Activated CD4-positive, CD25-positive, alpha-beta regulatory T cell treated with anti-CD3 and anti-CD28 coated beads, Interleukin-2, amount 50 U/mL, for 72 hours (primary cell): ENCODE measurements around the gene ZSWIM6.

Experiments used
- DNase-seq: peaks from one replicate; pipeline ENCODE4 v3.0.0; 2021

The ZSWIM6 gene

DNA sequence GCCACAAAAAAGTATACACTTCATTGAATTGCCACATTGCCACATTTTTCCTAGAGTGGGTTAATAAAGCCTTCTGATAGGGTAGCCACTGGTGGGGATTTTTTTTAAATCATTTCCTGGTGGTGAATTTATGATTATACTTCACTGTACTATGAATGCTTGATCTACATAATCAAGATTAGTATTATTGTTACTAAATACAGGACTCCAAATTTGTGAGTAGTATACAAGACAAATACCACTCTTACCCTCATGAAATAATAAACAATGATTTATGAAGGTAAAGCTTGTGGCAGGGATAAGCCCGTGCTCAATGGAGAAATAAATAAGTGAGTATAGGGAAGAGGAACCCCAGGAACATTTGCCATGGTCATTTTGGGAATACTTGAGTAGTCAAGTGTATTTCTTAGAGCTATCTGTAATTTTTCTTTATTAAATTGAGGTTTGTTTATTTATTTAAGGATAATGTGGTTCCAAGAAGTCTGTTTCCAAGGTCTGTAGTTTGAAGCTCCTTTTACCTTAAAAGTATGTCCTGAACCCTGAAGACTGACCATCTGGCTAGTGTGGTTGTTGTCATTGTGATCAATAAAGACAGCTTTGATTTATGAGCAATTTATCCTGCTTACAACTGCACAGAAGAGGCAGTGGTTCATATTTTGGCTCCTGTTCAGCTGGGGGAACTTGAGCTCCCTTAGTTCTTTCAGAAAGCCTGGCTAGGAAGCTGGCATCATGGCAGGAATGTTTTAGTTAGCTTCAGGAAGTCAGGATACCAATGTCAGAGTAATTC, 118.6 kb downstream of the ZSWIM6 start:
- no peak for DNase-seq

DNA sequence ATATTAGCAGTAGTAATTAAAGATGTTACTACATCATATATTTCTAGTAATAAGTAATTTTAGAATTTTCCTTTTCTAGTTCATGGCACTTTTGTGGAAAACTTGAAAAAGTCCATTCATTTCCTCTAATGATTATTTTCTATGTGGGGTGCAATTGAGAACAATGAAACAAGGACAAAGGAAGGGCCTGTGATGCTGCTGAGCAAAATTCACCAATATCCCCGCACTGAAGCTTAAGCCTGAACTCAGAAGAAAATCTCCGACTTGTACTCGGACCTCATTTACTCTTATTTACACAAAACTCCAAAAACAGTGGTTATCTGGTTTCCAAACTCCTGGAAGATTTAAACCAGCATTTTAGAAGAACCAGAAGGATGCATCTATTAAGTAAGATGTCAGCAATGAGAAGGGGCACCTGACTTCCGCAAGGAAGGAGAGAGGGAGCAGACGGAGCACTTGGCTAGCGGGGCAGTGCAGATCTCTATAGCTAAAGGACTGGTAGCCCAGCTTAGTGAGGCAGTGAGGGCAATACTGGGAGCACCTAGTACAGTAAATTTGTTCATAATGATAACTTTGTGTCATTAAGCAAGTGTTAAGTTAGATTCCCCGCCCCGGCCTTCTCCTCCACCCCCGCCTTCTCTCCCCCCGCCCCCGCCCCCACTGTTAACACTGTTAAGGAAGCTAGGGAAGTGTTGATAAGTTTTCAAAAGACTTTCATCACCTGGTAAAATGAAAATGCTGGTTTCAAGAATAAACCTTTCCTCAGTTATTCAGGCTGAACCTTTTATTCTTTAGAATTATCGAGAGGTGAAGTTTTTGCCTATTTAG, 123.3 kb downstream of the ZSWIM6 start:
- no peak for DNase-seq

- no peak for DNase-seq
Observed at GRCh38 chr5:61460471-61460870, 128.4 kb downstream of the ZSWIM6 start.

DNA sequence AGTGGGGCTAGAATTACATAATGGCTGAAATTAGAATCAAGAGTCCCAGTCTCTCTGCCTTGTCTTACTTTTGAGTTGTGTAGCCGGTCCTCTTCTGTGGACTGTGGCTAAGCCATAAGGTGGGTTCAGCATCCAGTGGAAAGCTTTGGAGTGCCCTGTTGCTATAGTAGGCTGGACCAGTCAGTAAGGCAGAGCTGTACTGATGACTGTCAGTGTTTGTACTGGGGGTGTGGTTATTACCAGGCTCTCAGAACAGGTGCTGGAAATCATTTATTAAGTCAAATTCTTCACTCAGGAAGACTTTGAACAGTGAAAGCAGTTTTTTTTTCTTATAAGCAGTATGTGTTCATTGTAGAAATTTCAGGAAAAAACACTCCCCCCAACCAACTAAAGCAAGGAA, 129.4 kb downstream of the ZSWIM6 start:
- DNase-seq: no peak

GRCh38 chr5:61461926-61462325, 129.9 kb downstream of the ZSWIM6 start:
- no peak for DNase-seq

GRCh38 chr5:61463596-61463995, 131.5 kb downstream of the ZSWIM6 start:
- DNase-seq: no peak

DNA sequence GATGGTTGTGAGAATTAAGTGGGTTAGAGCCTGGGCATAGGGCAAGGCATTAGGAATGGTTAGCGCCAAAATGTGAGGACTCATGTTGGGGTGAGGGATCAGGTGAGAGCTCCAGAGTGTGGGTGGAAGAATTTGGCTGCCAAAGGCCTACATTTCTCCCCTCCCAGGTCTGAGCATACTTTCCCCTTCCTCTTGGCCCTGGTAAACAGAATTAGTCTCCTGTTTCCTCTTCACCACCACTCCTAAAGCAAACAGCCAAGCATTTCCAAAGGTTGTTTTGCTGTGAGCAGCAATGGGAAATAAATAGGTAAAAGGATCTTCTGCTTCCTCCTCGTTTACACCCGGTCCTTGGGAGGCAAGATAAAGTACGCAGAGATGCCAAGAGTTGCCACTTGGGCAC, 132.5 kb downstream of the ZSWIM6 start:
- DNase-seq: no peak

DNA sequence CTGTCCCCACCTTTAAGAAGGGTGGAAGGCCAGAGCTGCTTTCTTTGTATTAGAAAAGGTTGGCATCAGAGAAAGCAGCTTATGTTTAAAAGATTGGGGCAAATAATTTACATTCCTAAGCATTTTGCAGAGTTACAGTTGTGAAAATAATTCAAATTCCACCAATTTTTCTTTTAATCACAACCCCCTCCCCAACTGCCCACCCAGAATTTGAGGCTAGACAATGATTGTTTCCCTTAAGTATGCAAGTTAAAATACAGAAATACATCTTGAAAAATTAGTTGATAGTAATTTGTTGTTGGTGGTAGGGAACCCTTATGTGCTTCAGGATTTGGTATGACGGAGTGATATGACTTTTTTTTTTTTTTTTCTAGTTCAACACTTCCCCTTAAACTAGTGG, 133.0 kb downstream of the ZSWIM6 start:
- no peak for DNase-seq

DNA sequence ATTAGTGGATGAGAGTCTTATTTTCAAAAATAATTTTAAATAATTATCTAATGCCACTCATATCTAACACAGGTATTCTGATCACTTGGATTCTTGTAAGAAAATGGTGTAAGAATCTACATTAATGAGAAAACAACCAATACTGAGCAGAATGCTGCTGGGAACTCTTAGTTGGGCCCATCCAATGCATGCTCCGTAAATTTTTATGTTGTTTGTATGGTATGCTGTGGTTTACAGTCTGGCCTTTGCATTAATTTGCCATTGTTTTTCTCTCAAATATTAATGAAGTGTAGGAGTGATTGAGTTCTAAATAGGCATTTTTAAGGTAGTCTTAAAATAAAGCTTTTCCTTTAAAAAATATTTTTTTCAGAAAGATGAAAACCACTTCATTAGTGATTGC, 133.4 kb downstream of the ZSWIM6 start:
- DNase-seq: no peak

GRCh38 chr5:61466017-61466416, 134.0 kb downstream of the ZSWIM6 start:
- DNase-seq: no peak

- no peak for DNase-seq
Observed at GRCh38 chr5:61467766-61468482, 135.9 kb downstream of the ZSWIM6 start.

DNA sequence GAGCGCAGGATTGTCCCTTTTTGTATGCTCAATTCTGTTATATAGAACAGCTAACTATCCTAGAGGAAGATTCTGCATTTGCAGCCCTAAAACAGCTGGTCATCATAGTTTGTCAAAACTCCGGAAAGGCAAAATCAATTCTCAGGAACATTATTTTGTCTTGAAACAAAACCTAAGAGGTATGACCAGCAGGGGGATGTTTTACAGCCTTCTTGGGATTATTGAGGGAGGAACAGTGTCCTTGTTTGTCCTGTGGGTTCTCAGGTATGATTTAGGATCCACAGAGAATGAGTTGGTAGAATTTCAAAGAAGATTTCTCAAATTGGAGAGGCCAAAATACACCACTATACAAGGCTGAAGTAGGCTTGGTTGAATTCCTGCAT, 136.4 kb downstream of the ZSWIM6 start:
- DNase-seq: no peak

DNA sequence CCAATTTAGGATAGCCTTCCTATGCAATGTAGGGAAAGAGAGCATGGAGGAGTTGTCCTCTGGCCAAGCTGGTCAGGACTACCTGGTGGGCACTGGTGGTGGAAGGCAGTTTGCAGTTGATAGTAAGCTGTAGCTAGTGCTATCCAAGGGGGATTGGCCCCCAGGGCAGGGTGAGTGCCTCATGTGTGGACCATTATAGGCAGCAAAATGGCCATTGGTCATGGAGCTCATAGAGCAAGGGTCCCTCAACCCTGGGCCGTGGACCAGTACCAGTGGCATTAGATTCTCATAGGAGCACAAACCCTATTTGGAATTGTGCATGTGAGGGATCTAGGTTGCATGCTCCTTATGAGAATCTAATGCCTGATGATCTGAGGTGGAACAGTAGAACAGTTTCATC, 139.3 kb downstream of the ZSWIM6 start:
- DNase-seq: no peak

GRCh38 chr5:61472172-61472958, 140.3 kb downstream of the ZSWIM6 start:
- no peak for DNase-seq

GRCh38 chr5:61474746-61475145, 142.7 kb downstream of the ZSWIM6 start:
- no peak for DNase-seq

- DNase-seq: no peak
Observed at GRCh38 chr5:61477788-61478187, 145.7 kb downstream of the ZSWIM6 start.

GRCh38 chr5:61479850-61480614, 148.0 kb downstream of the ZSWIM6 start:
- DNase-seq: no peak

DNA sequence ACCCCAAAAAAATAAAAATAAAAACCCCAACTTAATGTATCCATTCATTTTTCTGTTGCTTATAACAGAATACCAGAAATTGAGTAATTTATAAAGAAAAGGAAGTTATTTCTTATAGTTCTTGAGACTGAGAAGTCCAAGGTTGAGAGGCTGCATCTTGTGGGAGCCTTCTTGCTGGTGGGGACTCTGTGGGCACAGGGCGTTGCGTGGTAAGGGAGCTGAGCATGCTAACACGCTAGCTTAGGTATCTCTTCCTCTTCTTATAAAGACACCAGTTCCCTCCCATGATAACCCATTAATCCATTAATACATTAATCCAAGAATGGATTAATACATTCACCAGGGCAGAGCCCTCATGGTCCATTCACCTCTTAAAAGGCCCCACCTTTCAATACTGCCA, 150.9 kb downstream of the ZSWIM6 start:
- no peak for DNase-seq

DNA sequence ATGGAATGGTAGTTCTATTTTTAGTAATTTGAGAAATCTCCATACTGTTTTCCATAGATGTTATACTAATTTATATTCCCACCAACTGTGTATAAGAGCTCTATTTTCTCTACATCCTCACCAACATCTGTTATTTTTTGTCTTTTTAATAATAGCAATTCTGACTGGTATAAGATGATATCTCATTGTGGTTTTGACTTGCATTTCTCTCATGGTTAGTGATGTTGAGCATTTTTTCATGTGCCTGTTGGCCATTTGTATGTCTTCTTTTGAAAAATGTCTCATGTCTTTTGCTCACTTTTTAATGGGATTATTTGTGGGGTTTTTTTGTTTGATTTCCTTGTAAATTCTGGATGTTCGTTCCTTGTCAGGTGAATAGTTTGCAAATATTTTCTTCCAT, 154.4 kb downstream of the ZSWIM6 start:
- no peak for DNase-seq

GRCh38 chr5:61489574-61489973, 157.5 kb downstream of the ZSWIM6 start:
- no peak for DNase-seq

DNA sequence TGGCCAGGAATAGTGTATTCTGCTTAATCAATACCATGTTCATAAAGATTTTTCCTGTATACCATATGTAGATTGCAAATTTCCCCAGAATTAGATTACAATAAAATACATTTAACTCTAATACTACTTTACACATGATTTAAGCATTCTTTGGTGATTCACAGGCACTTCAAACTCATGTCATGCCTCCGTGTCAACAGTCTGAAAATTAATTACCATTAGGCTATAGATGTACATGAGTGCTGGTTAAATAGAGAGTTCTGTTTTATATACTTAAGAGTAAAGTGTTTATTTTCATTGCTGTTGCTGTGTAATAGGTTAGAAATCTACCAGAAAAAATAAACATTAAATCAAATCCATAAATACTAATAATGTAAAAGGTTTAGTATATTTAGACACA, 159.8 kb downstream of the ZSWIM6 start:
- no peak for DNase-seq

DNA sequence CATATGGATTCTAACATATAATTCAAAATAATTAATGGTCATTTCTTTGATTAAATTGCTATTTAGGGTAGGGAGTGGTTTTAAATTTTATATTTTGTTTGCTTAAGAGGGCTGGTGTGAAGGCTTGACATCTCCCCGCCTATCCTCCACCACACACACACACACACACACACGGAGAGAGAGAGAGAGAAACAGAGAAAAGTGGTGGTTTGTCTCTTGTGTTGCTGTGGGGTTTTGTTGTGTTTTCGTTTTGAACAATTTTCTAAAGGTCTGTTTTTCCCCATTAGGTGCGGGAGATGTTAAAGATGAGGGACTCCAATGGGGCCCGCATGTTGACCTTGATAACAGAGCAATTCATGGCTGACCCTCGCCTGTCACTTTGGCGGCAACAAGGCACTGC, 161.9 kb downstream of the ZSWIM6 start:
- DNase-seq: no peak
